ENCODE data around the gene BRS3. TPM values are rescaled to one million over a fixed set of nuclear protein-coding genes. Genes with fewer than 3 reads are reported as not detected.
A peak's percentile ranks its signal among the peaks of the same experiment; 100 is the strongest.

The BRS3 gene
- total RNA-seq, 1 experiment from 2014 or later: not detected

GRCh38 chrX:136477026-136477425, 10.7 kb upstream of the BRS3 start:
- POLR2A ChIA-PET (ENCODE audit: unreplicated experiment): no interaction called here
- no peak for ATAC-seq

GRCh38 chrX:136480383-136480782, 7.4 kb upstream of the BRS3 start:
- no peak overlapping the region for H3K4me3 ChIP-seq (ENCODE audit: low read length)
- CTCF ChIA-PET: no interaction called here
- POLR2A ChIA-PET (ENCODE audit: unreplicated experiment): no interaction called here
- no peaks in the 10 kb centered on the region for H3K9me3 ChIP-seq (ENCODE audit: low read length)
- intact Hi-C loops (cut with micrococcal nuclease): no loop called here
- TF ChIP-seq, protein P1, sequence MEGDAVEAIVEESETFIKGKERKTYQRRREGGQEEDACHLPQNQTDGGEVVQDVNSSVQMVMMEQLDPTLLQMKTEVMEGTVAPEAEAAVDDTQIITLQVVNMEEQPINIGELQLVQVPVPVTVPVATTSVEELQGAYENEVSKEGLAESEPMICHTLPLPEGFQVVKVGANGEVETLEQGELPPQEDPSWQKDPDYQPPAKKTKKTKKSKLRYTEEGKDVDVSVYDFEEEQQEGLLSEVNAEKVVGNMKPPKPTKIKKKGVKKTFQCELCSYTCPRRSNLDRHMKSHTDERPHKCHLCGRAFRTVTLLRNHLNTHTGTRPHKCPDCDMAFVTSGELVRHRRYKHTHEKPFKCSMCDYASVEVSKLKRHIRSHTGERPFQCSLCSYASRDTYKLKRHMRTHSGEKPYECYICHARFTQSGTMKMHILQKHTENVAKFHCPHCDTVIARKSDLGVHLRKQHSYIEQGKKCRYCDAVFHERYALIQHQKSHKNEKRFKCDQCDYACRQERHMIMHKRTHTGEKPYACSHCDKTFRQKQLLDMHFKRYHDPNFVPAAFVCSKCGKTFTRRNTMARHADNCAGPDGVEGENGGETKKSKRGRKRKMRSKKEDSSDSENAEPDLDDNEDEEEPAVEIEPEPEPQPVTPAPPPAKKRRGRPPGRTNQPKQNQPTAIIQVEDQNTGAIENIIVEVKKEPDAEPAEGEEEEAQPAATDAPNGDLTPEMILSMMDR (conservative IDR thresholded peaks at IDR 0.05; ENCODE audit: low read depth, low read length): no peak
- no peak for TF ChIP-seq EZH2 (IDR thresholded peaks at IDR 0.05; ENCODE audit: low read length, unreplicated experiment)
- no peak for TF ChIP-seq EZH2phosphoT487 (IDR thresholded peaks at IDR 0.05; ENCODE audit: borderline replicate concordance, low read length)
- H2AFZ ChIP-seq (ENCODE audit: low read length): no peak overlapping the region
- no TSS peak for BruUV-seq (replicated peaks)
- H3K36me3 ChIP-seq (ENCODE audit: low read depth, low read length): no peaks in the 10 kb centered on the region
- no peak overlapping the region for H3K4me2 ChIP-seq (ENCODE audit: low read length)
- H3K9me2 ChIP-seq (replicated peaks; ENCODE audit: low read length): no peaks in the 10 kb centered on the region
- H3F3A ChIP-seq (ENCODE audit: low read length, unreplicated experiment): no peaks in the 10 kb centered on the region
- DNase-seq: no peak
- H3K27me3 ChIP-seq (ENCODE audit: low read length): no peaks in the 10 kb centered on the region
- no peak overlapping the region for H3K27ac ChIP-seq (ENCODE audit: low read length)
- no peaks in the 10 kb centered on the region for H4K20me1 ChIP-seq (ENCODE audit: low read length)
- H3K9ac ChIP-seq (ENCODE audit: low read length): no peak overlapping the region
- H3K79me2 ChIP-seq (ENCODE audit: low read length): no peaks in the 10 kb centered on the region
- no peak for ATAC-seq
- no peaks in the 10 kb centered on the region for H3K4me1 ChIP-seq (ENCODE audit: insufficient read depth, low read length)

More at GRCh38 chrX:136477026-136477425, 10.7 kb upstream of the BRS3 start:
- no peaks in the 10 kb centered on the region for H3F3A ChIP-seq (ENCODE audit: low read length, unreplicated experiment)
- no peak overlapping the region for H2AFZ ChIP-seq (ENCODE audit: low read length)
- no peaks in the 10 kb centered on the region for H4K20me1 ChIP-seq (ENCODE audit: low read length)
- no peaks in the 10 kb centered on the region for H3K4me1 ChIP-seq (ENCODE audit: insufficient read depth, low read length)
- intact Hi-C loops (cut with micrococcal nuclease): no loop called here
- H3K9me2 ChIP-seq (replicated peaks; ENCODE audit: low read length): no peaks in the 10 kb centered on the region
- no peaks in the 10 kb centered on the region for H3K9me3 ChIP-seq (ENCODE audit: low read length)
- H3K9ac ChIP-seq (ENCODE audit: low read length): no peak overlapping the region
- no peaks in the 10 kb centered on the region for H3K27me3 ChIP-seq (ENCODE audit: low read length)
- H3K4me2 ChIP-seq (ENCODE audit: low read length): no peak overlapping the region
- DNase-seq: no peak
- CTCF ChIA-PET: no interaction called here
- H3K27ac ChIP-seq (ENCODE audit: low read length): no peak overlapping the region
- no peaks in the 10 kb centered on the region for H3K36me3 ChIP-seq (ENCODE audit: low read depth, low read length)
- no peaks in the 10 kb centered on the region for H3K79me2 ChIP-seq (ENCODE audit: low read length)
- no TSS peak for BruUV-seq (replicated peaks)
- TF ChIP-seq, protein P1 (conservative IDR thresholded peaks at IDR 0.05; ENCODE audit: low read depth, low read length): no peak
- TF ChIP-seq EZH2phosphoT487 (IDR thresholded peaks at IDR 0.05; ENCODE audit: borderline replicate concordance, low read length): no peak
- no peak for TF ChIP-seq EZH2 (IDR thresholded peaks at IDR 0.05; ENCODE audit: low read length, unreplicated experiment)
- no peak overlapping the region for H3K4me3 ChIP-seq (ENCODE audit: low read length)

- Histone ChIP-seq H3K4me2 (ENCODE audit: low read length) (peak overlapping the region; percentile 53), H3K27me3 (ENCODE audit: low read length) (no peaks in the 10 kb centered on the region; the same call in 1 of the 2 replicates), H3K36me3 (ENCODE audit: low read depth, low read length) (no peaks in the 10 kb centered on the region), H3F3A (ENCODE audit: low read length, unreplicated experiment) (no peaks in the 10 kb centered on the region), H2AFZ (ENCODE audit: low read length) (no peak overlapping the region), H3K4me1 (ENCODE audit: insufficient read depth, low read length) (0 out of 2 replicates have a peak, but pooled peaks cover 5% of the 10 kb centered on the region), H3K9me2 (replicated peaks; ENCODE audit: low read length) (no peaks in the 10 kb centered on the region), H3K27ac (ENCODE audit: low read length) (no peak overlapping the region), H3K9ac (ENCODE audit: low read length) (no peak overlapping the region), H4K20me1 (ENCODE audit: low read length) (no peaks in the 10 kb centered on the region), H3K79me2 (ENCODE audit: low read length) (no peaks in the 10 kb centered on the region), H3K9me3 (ENCODE audit: low read length) (no peaks in the 10 kb centered on the region), H3K4me3 (ENCODE audit: low read length) (0 out of 2 replicates have a peak overlapping the region, but pooled peaks have one; percentile 18)
- intact Hi-C loops (cut with micrococcal nuclease): loop anchor here (1.0 to 5.0 kb wide), 5 partner anchors 36 to 460 kb away; no protein-coding TSS in a partner anchor
- no TSS peak for BruUV-seq (replicated peaks)
- ChIA-PET POLR2A (ENCODE audit: unreplicated experiment) (no interaction called here), CTCF (no interaction called here)
- DNase-seq (peak; percentile 42), ATAC-seq (peak; percentile 49; the same call in 1 of the 2 replicates)
- TF ChIP-seq, protein P1 (conservative IDR thresholded peaks at IDR 0.05; ENCODE audit: low read depth, low read length): peak; percentile 55
- TF ChIP-seq EZH2phosphoT487 (IDR thresholded peaks at IDR 0.05; ENCODE audit: borderline replicate concordance, low read length) (no peak), EZH2 (IDR thresholded peaks at IDR 0.05; ENCODE audit: low read length, unreplicated experiment) (no peak)
Observed at GRCh38 chrX:136488706-136489105, 959 bp downstream of the BRS3 start.

All from PC-3 (cell line).